Hepatocyte (in vitro differentiated cells): ENCODE data around the gene MRPL21. TPM values are rescaled to one million over a fixed set of nuclear protein-coding genes. Genes with fewer than 3 reads are reported as not detected.

Experiments
- DNase-seq: peaks from one replicate; pipeline ENCODE4 v3.0.0-alpha.2; 2016; ENCODE audit warnings: low spot score
- H2AFZ ChIP-seq: fragments of 200-600 bp; sonication (generic); 2 replicates; pipeline ENCODE4 v1.6.0; 2016; ENCODE audit warnings: antibody characterized with exemption, mild to moderate bottlenecking
- H3K27ac ChIP-seq: fragments of 200-600 bp; sonication (generic); 2 replicates; pipeline ENCODE4 v1.5.1; 2016; ENCODE audit warnings: mild to moderate bottlenecking
- H3K27me3 ChIP-seq: fragments of 200-600 bp; sonication (generic); 2 replicates; pipeline ENCODE4 v1.6.1; 2016
- H3K36me3 ChIP-seq: fragments of 200-600 bp; sonication (generic); replicated peaks from 2 replicates; pipeline ENCODE4 v1.5.1; 2016; ENCODE audit warnings: low read depth; ENCODE audit not compliant: insufficient read depth
- H3K4me1 ChIP-seq: fragments of 200-600 bp; sonication (generic); 2 replicates; pipeline ENCODE4 v1.5.1; 2016; ENCODE audit warnings: mild to moderate bottlenecking, moderate library complexity; ENCODE audit not compliant: insufficient read depth
- H3K4me2 ChIP-seq: fragments of 200-600 bp; sonication (generic); 2 replicates; pipeline ENCODE4 v1.6.0; 2016
- H3K4me3 ChIP-seq: fragments of 200-600 bp; sonication (generic); 2 replicates; pipeline ENCODE4 v1.5.1; 2016; ENCODE audit warnings: mild to moderate bottlenecking
- H3K79me2 ChIP-seq: fragments of 200-600 bp; sonication (generic); 2 replicates; pipeline ENCODE4 v1.6.0; 2017; ENCODE audit warnings: mild to moderate bottlenecking
- H3K9me2 ChIP-seq: fragments of 200-600 bp; sonication (generic); replicated peaks from 2 replicates; pipeline ENCODE4 v1.6.0; 2017; ENCODE audit warnings: mild to moderate bottlenecking; ENCODE audit not compliant: insufficient read depth
- H3K9me3 ChIP-seq: fragments of 200-600 bp; sonication (generic); 2 replicates; pipeline ENCODE4 v1.5.1; 2016; ENCODE audit warnings: low read depth, mild to moderate bottlenecking
- H4K20me1 ChIP-seq: fragments of 200-600 bp; sonication (generic); 2 replicates; pipeline ENCODE4 v1.6.0; 2016; ENCODE audit warnings: mild to moderate bottlenecking; ENCODE audit not compliant: insufficient read depth, poor library complexity, severe bottlenecking
- CTCF ChIP-seq: fragments of 200-600 bp; sonication (generic); IDR thresholded peaks from 2 replicates; pipeline ENCODE4 v1.5.1; 2016; ENCODE audit warnings: antibody characterized with exemption, mild to moderate bottlenecking; ENCODE audit not compliant: poor library complexity
- EZH2 ChIP-seq: fragments of 200-600 bp; sonication (generic); IDR thresholded peaks from 2 replicates; pipeline ENCODE4 v1.6.1; 2016; ENCODE audit warnings: antibody characterized with exemption, mild to moderate bottlenecking, borderline replicate concordance
- EZH2phosphoT487 ChIP-seq: fragments of 200-600 bp; sonication (generic); IDR thresholded peaks from one replicate; pipeline ENCODE4 v1.6.1; 2018; ENCODE audit warnings: antibody characterized with exemption, mild to moderate bottlenecking, low read depth, moderate library complexity; ENCODE audit not compliant: unreplicated experiment, severe bottlenecking
- WGBS: methylation state at CpG from one replicate; pipeline ENCODE4 v1.1.6; 2016; ENCODE audit warnings: low lambda C conversion rate; ENCODE audit errors: missing lambda C conversion rate; 5-methylcytosine and 5-hydroxymethylcytosine counted together
- polyA plus RNA-seq: library from polyadenylated mRNA; unstranded; fragments of >200 nt; fragmentation: Nextera tagmentation; extraction: Ambion mirVana; gene quantifications from 2 replicates; pipeline ENCODE4 v1.2.1, GENCODE V29; 2016
- total RNA-seq: library from RNA; depleted of rRNA; stranded (reverse); fragments of >200 nt; gene quantifications from 2 replicates; pipeline ENCODE4 v1.2.3, GENCODE V29; 2014

The MRPL21 gene
- total and polyA plus RNA-seq, 2 experiments from 2014 or later = 34.9 to 86.2 TPM

- Histone ChIP-seq H3K9me3 (no peaks in the 10 kb centered on the region), H3K9me2 (no peaks in the 10 kb centered on the region), H3K79me2 (no peaks in the 10 kb centered on the region), H3K4me3 (no peak overlapping the region), H3K36me3 (no peaks in the 10 kb centered on the region), H4K20me1 (no peaks in the 10 kb centered on the region), H3K27ac (no peak overlapping the region), H3K4me1 (no peaks in the 10 kb centered on the region), H2AFZ (no peak overlapping the region), H3K4me2 (no peak overlapping the region), H3K27me3 (no peaks in the 10 kb centered on the region)
- TF ChIP-seq EZH2phosphoT487 (no peak), CTCF (no peak), EZH2 (no peak)
- 97% methylated on average over 24 of the region's 24 CpGs for WGBS
- no peak for DNase-seq
Observed at GRCh38 chr11:68932933-68933577, 29.4 kb upstream of the MRPL21 start.

- Histone ChIP-seq H3K36me3 (no peaks in the 10 kb centered on the region), H3K4me1 (no peaks in the 10 kb centered on the region)
Observed at GRCh38 chr11:68932358-68932757, 28.7 kb upstream of the MRPL21 start.

GRCh38 chr11:68931911-68932310, 28.3 kb upstream of the MRPL21 start:
- H4K20me1 ChIP-seq = no peaks in the 10 kb centered on the region

More at GRCh38 chr11:68932358-68932757, 28.7 kb upstream of the MRPL21 start:
- 95% methylated on average over 7 of the region's 7 CpGs for WGBS
- no peak overlapping the region for H3K4me3 ChIP-seq
- H4K20me1 ChIP-seq = no peaks in the 10 kb centered on the region
- no peaks in the 10 kb centered on the region for H3K9me3 ChIP-seq
- H2AFZ ChIP-seq = no peak overlapping the region
- no peaks in the 10 kb centered on the region for H3K9me2 ChIP-seq
- H3K79me2 ChIP-seq = no peaks in the 10 kb centered on the region
- H3K27me3 ChIP-seq = no peaks in the 10 kb centered on the region
- H3K27ac ChIP-seq = no peak overlapping the region
- no peak overlapping the region for H3K4me2 ChIP-seq
- TF ChIP-seq EZH2phosphoT487 (no peak), CTCF (no peak), EZH2 (no peak)
- DNase-seq = no peak

More at GRCh38 chr11:68931911-68932310, 28.3 kb upstream of the MRPL21 start:
- Histone ChIP-seq H3K79me2 (no peaks in the 10 kb centered on the region), H3K4me3 (no peak overlapping the region), H3K27ac (no peak overlapping the region), H3K9me2 (no peaks in the 10 kb centered on the region), H3K36me3 (no peaks in the 10 kb centered on the region), H3K27me3 (no peaks in the 10 kb centered on the region), H2AFZ (no peak overlapping the region), H3K4me2 (no peak overlapping the region), H3K9me3 (no peaks in the 10 kb centered on the region), H3K4me1 (no peaks in the 10 kb centered on the region)
- TF ChIP-seq EZH2phosphoT487 (no peak), EZH2 (no peak), CTCF (no peak)
- 98% methylated on average over 17 of the region's 17 CpGs for WGBS
- DNase-seq = no peak
